ENCODE data around the gene ZNF555.
A peak's percentile ranks its signal among the peaks of the same experiment; 100 is the strongest.
"Not testable (repeated sequence)": the region's sequence is repeated elsewhere in the genome, so short reads cannot be mapped to it uniquely, and the experiment has no call there.

ZNF555 gene

GRCh38 chr19:2840794-2841791, at the start of gene ZNF555:
TSS of gene ZNF555 (plus strand) at chr19:2841475. CDS start at chr19:2841573, 98 bp downstream.
- Histone ChIP-seq H3K27ac (ENCODE audit: low read depth, low read length) (peak within 1 kb of the TSS; percentile 90), H3K36me3 (ENCODE audit: control insufficient read depth, insufficient read depth, low read length) (no peaks in the 10 kb centered on the region), H3K9me3 (ENCODE audit: control insufficient read depth, insufficient read depth, low read length) (peaks cover 17% of the 10 kb centered on the region), H3K4me3 (ENCODE audit: low read depth, low read length) (peak within 1 kb of the TSS; percentile 78), H3K9ac (ENCODE audit: low read depth, low read length) (peak within 1 kb of the TSS; percentile 61; the same call in 1 of the 2 replicates), H3K27me3 (ENCODE audit: control insufficient read depth, insufficient read depth, low read length) (0 out of 2 replicates have a peak, but pooled peaks cover 4% of the 10 kb centered on the region), H3K4me1 (ENCODE audit: control insufficient read depth, insufficient read depth, low read length) (0 out of 2 replicates have a peak, but pooled peaks cover 4% of the 10 kb centered on the region)

DNA sequence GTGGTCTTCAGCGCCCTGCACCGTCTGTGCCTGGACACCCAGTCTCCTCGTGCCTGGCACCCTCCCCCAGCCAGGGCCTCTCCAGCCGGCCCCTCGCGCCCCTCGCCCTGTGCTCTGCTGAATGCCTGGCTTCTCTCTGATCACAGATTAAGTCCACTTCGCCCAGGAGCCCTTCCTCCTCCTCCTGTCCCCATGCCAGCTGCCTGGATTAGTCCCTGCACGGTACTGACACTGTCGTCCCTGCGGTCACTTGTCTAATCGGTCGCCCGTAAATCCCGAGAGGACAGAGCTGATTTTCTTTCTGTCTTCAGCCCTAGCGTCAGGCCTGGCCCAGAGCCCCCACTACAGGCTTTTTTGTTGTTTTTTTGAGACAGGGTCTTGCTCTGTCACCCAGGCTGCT, 49.4 kb upstream of the ZNF555 start:
- no peaks in the 10 kb centered on the region for H3K9me3 ChIP-seq (ENCODE audit: control insufficient read depth, insufficient read depth, low read length)
- no peak overlapping the region for H3K27ac ChIP-seq (ENCODE audit: low read depth, low read length)
- no peak overlapping the region for H3K4me3 ChIP-seq (ENCODE audit: low read depth, low read length)
- no peak overlapping the region for H3K9ac ChIP-seq (ENCODE audit: low read depth, low read length)
- H3K4me1 ChIP-seq (ENCODE audit: control insufficient read depth, insufficient read depth, low read length), result no peaks in the 10 kb centered on the region
- no peaks in the 10 kb centered on the region for H3K27me3 ChIP-seq (ENCODE audit: control insufficient read depth, insufficient read depth, low read length)
- peaks cover 80% of the 10 kb centered on the region for H3K36me3 ChIP-seq (ENCODE audit: control insufficient read depth, insufficient read depth, low read length)

- not testable (repeated sequence) for H3K4me1 ChIP-seq (ENCODE audit: control insufficient read depth, insufficient read depth, low read length); H3K27ac ChIP-seq (ENCODE audit: low read depth, low read length); H3K9ac ChIP-seq (ENCODE audit: low read depth, low read length); H3K4me3 ChIP-seq (ENCODE audit: low read depth, low read length); H3K27me3 ChIP-seq (ENCODE audit: control insufficient read depth, insufficient read depth, low read length); H3K9me3 ChIP-seq (ENCODE audit: control insufficient read depth, insufficient read depth, low read length)
- peaks cover 82% of the 10 kb centered on the region for H3K36me3 ChIP-seq (ENCODE audit: control insufficient read depth, insufficient read depth, low read length)
These were observed 48.6 kb upstream of the ZNF555 start for GRCh38 chr19:2792666-2793065.

GRCh38 chr19:2793126-2793525, 48.1 kb upstream of the ZNF555 start:
- Histone ChIP-seq H3K9ac (ENCODE audit: low read depth, low read length) (no peak overlapping the region), H3K4me1 (ENCODE audit: control insufficient read depth, insufficient read depth, low read length) (no peaks in the 10 kb centered on the region), H3K27me3 (ENCODE audit: control insufficient read depth, insufficient read depth, low read length) (no peaks in the 10 kb centered on the region), H3K27ac (ENCODE audit: low read depth, low read length) (no peak overlapping the region), H3K9me3 (ENCODE audit: control insufficient read depth, insufficient read depth, low read length) (no peaks in the 10 kb centered on the region), H3K36me3 (ENCODE audit: control insufficient read depth, insufficient read depth, low read length) (peaks cover 84% of the 10 kb centered on the region), H3K4me3 (ENCODE audit: low read depth, low read length) (no peak overlapping the region)

GRCh38 chr19:2793577-2793976, 47.7 kb upstream of the ZNF555 start:
- no peaks in the 10 kb centered on the region for H3K9me3 ChIP-seq (ENCODE audit: control insufficient read depth, insufficient read depth, low read length)
- peaks cover 84% of the 10 kb centered on the region for H3K36me3 ChIP-seq (ENCODE audit: control insufficient read depth, insufficient read depth, low read length)
- no peaks in the 10 kb centered on the region for H3K27me3 ChIP-seq (ENCODE audit: control insufficient read depth, insufficient read depth, low read length)
- no peak overlapping the region for H3K27ac ChIP-seq (ENCODE audit: low read depth, low read length)
- H3K4me3 ChIP-seq (ENCODE audit: low read depth, low read length), result no peak overlapping the region
- no peak overlapping the region for H3K9ac ChIP-seq (ENCODE audit: low read depth, low read length)
- no peaks in the 10 kb centered on the region for H3K4me1 ChIP-seq (ENCODE audit: control insufficient read depth, insufficient read depth, low read length)

DNA sequence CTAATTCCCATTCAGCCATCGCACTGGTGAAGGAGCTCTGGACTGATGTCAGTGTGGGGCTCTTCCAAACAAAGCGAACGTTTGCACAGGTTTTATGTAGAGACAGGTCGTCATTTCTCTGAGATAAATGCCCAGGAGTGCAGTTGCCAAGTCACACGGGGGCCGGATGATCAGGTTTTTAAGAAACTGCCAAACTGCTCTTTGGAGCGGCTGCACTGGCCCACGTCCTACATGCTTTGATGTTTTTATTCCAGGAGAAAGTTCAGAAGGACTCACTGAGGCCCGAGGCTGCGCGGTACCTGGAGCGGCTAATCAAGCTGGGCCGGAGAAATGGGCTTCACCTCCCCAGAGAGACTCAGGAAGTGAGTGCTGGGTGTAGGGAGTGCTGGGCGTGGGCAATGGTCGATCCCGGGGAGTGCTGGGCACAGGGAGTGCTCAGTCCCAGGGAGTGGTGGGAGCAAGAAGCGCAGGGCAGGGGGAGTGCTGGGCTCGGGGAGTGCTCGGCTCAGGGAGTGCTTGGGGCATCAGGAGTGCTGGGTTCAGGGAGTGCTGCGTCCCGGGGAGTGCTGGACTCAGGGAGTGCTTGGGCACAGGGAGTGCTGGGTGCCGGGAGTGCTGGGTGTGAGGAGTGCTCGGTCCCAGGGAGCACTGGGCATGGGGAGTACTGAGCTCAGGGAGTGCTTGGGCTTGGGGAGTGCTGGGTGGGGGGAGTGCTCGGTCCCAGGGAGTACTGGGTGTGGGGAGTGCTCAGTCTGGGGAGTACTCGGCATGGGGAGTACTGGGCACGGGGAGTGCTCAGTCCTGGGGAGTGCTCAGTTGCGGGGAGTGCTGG, 45.2 kb upstream of the ZNF555 start:
- H3K9ac ChIP-seq (ENCODE audit: low read depth, low read length), result no peak overlapping the region
- H3K4me3 ChIP-seq (ENCODE audit: low read depth, low read length), result no peak overlapping the region
- H3K27me3 ChIP-seq (ENCODE audit: control insufficient read depth, insufficient read depth, low read length), result no peaks in the 10 kb centered on the region
- H3K36me3 ChIP-seq (ENCODE audit: control insufficient read depth, insufficient read depth, low read length), result peaks cover 95% of the 10 kb centered on the region
- no peaks in the 10 kb centered on the region for H3K4me1 ChIP-seq (ENCODE audit: control insufficient read depth, insufficient read depth, low read length)
- no peak overlapping the region for H3K27ac ChIP-seq (ENCODE audit: low read depth, low read length)
- H3K9me3 ChIP-seq (ENCODE audit: control insufficient read depth, insufficient read depth, low read length), result no peaks in the 10 kb centered on the region

DNA sequence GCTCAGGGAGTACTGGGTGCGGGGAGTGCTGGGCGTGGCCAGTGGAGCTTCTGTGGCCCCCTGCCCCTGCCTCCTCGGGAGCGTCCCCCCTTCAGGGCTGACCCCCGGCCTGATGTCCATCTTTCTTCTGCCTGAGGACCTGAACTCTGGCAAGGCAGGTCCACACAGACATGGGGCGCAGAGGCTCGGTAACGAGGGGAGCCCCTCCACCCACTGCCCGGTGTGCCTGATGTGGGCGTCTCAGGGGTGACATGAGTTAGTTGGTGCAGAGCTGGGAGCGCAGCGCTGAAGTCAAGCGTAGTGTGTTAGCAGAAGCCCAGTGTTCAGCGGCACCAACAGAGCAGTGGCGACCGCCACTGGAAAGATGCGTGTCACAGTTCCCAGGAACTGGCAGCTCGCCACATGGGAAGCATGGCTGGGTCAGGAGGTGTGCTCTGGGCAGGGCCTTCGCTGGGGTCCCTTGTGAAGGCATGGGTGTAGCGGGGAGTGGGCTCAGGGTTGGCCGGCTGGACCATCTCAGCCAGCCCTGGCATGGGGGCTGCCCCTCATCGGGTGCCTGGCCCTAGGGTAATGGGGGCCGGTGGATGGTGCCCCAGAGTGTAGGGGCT, 44.5 kb upstream of the ZNF555 start:
- Histone ChIP-seq H3K4me1 (ENCODE audit: control insufficient read depth, insufficient read depth, low read length) (no peaks in the 10 kb centered on the region), H3K36me3 (ENCODE audit: control insufficient read depth, insufficient read depth, low read length) (peaks cover 95% of the 10 kb centered on the region), H3K9ac (ENCODE audit: low read depth, low read length) (no peak overlapping the region), H3K4me3 (ENCODE audit: low read depth, low read length) (no peak overlapping the region), H3K9me3 (ENCODE audit: control insufficient read depth, insufficient read depth, low read length) (no peaks in the 10 kb centered on the region), H3K27ac (ENCODE audit: low read depth, low read length) (no peak overlapping the region), H3K27me3 (ENCODE audit: control insufficient read depth, insufficient read depth, low read length) (no peaks in the 10 kb centered on the region)

DNA sequence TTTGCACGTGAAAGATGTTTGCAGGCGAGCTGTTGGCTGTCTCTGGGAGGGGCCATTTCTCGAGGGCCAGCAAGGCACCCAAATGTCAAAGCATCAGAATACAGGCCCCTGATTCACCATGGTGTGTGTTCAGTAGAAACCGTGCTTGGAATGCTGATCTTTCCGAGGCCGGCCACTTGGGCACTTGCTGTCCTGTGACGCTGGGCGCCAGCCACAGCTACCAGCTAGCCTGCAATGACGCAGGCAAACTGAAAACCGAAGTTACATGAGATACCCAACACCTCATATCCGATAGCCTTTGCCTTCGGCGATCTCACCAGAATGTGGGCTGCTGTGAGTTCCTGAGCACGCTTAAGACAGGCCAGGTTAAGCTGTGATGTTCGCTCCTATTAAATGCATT, 44.0 kb upstream of the ZNF555 start:
- Histone ChIP-seq H3K27me3 (ENCODE audit: control insufficient read depth, insufficient read depth, low read length) (no peaks in the 10 kb centered on the region), H3K27ac (ENCODE audit: low read depth, low read length) (no peak overlapping the region), H3K9ac (ENCODE audit: low read depth, low read length) (no peak overlapping the region), H3K9me3 (ENCODE audit: control insufficient read depth, insufficient read depth, low read length) (no peaks in the 10 kb centered on the region), H3K4me1 (ENCODE audit: control insufficient read depth, insufficient read depth, low read length) (no peaks in the 10 kb centered on the region), H3K4me3 (ENCODE audit: low read depth, low read length) (no peak overlapping the region), H3K36me3 (ENCODE audit: control insufficient read depth, insufficient read depth, low read length) (peaks cover 92% of the 10 kb centered on the region)

GRCh38 chr19:2798158-2798685, 43.1 kb upstream of the ZNF555 start:
- Histone ChIP-seq H3K9ac (ENCODE audit: low read depth, low read length) (no peak overlapping the region), H3K4me1 (ENCODE audit: control insufficient read depth, insufficient read depth, low read length) (no peaks in the 10 kb centered on the region), H3K27me3 (ENCODE audit: control insufficient read depth, insufficient read depth, low read length) (no peaks in the 10 kb centered on the region), H3K4me3 (ENCODE audit: low read depth, low read length) (no peak overlapping the region), H3K27ac (ENCODE audit: low read depth, low read length) (no peak overlapping the region), H3K36me3 (ENCODE audit: control insufficient read depth, insufficient read depth, low read length) (peaks cover 92% of the 10 kb centered on the region), H3K9me3 (ENCODE audit: control insufficient read depth, insufficient read depth, low read length) (no peaks in the 10 kb centered on the region)

DNA sequence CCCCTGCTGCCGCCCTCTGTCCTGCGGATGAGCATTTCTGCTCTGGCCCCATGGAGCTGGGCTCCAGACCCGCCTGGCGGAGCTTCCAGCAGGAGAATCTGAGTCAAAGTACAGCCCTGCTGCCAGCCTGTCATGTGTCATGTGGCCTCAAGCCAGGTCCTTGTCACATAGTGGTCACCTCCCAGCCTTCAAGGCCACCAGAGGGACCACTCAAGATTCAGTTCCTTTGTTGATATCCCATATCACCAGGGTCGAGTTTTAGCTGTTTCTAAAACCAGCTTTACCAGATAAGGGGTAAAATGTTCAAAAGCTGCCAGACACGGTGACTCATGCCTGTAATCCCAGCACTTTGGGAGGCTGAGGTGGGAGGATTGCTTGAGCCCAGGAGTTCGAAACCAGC, 42.5 kb upstream of the ZNF555 start:
- Histone ChIP-seq H3K27ac (ENCODE audit: low read depth, low read length) (no peak overlapping the region), H3K4me3 (ENCODE audit: low read depth, low read length) (no peak overlapping the region), H3K27me3 (ENCODE audit: control insufficient read depth, insufficient read depth, low read length) (no peaks in the 10 kb centered on the region), H3K4me1 (ENCODE audit: control insufficient read depth, insufficient read depth, low read length) (no peaks in the 10 kb centered on the region), H3K9me3 (ENCODE audit: control insufficient read depth, insufficient read depth, low read length) (no peaks in the 10 kb centered on the region), H3K9ac (ENCODE audit: low read depth, low read length) (no peak overlapping the region), H3K36me3 (ENCODE audit: control insufficient read depth, insufficient read depth, low read length) (peaks cover 94% of the 10 kb centered on the region)

Data from HUES48 (cell line).